Epithelial cell of proximal tubule (primary cell): ENCODE results near the gene SNX22. TPM values are rescaled to one million over a fixed set of nuclear protein-coding genes. Genes with fewer than 3 reads are reported as not detected.

Experiments
- DNase-seq: peaks from one replicate; pipeline ENCODE4 v3.0.0-alpha.2; 2011; ENCODE audit warnings: low read depth
- H3K4me3 ChIP-seq: 2 replicates; pipeline ENCODE4 v1.5.1; 2011; ENCODE audit warnings: low read depth, mild to moderate bottlenecking, low read length
- total RNA-seq: library from RNA; depleted of rRNA; stranded (reverse); fragments of >200 nt; gene quantifications from 2 replicates; pipeline ENCODE4 v1.2.3, GENCODE V29; 2015
- TF ChIP-seq, protein P1 (sequence below): conservative IDR thresholded peaks from 2 replicates; pipeline ENCODE4 v1.5.1; 2012; ENCODE audit warnings: low read depth, mild to moderate bottlenecking, low read length

SNX22 gene
- total RNA-seq, 1 donor from 2014 or later = 0.86 TPM

DNA sequence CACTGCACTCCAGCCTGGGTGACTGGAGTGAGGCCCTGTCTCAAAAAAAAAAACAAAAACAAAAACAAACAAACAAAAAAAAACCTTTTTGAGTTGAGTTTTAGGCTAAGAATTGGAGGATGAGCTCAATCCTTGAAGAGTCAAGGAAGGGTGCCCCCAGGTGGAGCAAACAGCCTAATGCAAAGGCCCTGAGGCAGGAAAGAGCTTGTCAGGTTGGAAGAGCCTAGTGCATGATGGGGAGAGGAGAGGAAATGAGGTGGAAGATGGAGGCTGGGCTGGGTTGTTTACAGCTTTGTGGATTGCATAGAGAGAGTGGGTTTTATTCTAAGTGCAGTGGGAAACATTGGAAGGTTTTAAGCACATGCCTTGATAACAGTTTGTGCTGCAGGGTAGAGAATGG lies 2.1 kb upstream of the SNX22 start:
- no peak for DNase-seq
- H3K4me3 ChIP-seq = no peak overlapping the region
- TF ChIP-seq, protein P1, sequence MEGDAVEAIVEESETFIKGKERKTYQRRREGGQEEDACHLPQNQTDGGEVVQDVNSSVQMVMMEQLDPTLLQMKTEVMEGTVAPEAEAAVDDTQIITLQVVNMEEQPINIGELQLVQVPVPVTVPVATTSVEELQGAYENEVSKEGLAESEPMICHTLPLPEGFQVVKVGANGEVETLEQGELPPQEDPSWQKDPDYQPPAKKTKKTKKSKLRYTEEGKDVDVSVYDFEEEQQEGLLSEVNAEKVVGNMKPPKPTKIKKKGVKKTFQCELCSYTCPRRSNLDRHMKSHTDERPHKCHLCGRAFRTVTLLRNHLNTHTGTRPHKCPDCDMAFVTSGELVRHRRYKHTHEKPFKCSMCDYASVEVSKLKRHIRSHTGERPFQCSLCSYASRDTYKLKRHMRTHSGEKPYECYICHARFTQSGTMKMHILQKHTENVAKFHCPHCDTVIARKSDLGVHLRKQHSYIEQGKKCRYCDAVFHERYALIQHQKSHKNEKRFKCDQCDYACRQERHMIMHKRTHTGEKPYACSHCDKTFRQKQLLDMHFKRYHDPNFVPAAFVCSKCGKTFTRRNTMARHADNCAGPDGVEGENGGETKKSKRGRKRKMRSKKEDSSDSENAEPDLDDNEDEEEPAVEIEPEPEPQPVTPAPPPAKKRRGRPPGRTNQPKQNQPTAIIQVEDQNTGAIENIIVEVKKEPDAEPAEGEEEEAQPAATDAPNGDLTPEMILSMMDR = peak; percentile 27

DNA sequence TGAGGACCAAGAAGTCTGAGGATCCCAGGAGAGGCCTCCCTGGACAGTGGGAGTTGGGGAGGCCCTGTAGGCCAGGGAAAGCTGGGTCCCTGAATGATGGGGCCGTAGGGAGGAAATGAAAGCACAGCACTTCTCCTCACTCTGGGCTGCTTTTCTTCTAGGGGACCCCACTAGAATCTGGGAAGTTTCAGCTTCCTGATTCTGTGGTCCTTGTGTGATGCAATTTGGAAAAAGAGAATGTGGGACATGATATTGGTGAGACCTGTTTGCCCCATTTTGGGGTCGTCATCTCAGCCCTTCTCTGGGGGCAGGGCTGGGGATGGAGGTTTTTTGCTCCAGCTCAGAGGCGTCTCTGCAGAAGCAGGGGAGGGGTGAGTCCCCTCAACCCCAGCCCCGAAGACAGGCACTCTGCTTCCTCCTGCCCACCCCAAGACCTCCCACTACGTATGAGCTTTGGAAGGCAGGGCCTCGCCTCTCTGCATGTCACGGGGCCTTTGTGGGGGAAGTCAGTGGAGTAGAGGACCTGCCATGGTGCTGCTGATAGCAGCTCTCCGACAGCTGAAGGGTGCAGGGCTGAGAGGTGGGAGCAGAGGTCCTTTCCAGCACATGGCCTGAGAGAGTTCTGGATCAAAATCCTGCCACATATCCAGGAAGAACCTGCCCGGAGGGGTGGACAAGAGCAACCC lies 1.5 kb upstream of the SNX22 start:
- TF ChIP-seq, protein P1 = no peak
- no peak for DNase-seq
- H3K4me3 ChIP-seq = no peak overlapping the region

DNA sequence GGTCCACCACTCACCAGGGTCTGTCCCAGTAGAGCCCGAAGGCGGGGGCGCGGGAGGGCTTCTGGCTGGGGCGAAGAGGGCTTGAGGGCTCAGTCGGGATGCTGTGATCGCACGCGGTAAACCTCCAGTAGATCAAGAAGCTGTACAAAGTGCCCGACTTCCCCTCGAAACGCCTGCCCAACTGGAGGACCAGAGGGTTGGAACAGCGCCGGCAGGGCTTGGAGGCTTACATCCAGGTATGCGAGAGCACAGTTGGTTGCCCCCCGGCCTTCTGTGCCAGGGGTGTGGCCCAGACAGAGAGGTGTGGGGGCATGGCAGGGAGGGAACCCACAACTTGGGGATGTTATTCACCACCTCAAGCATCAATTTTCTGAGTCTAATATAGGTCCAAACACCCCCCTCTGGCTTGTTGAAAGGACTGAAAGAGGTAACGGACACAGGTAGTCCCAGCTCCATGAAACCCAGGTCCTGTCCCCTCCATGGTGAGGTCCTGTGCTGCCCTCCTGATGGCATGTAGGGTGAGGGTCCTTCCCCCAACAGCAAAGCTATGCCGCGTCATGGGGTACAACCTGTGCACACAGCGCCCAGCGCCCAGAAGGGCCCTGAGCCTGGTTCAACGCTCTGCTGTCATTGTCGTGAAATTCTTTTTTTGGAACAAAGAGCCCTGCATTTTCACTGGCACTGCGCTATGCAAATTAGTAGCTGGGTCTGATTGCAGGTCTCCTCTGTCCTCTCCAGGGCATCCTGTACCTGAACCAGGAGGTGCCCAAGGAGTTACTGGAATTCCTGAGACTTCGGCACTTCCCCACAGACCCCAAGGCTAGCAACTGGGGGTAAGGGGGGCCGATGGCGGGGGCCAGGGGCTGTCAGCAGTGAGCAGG lies 1.2 kb downstream of the SNX22 start:
- DNase-seq = no peak
- peak overlapping the region; percentile 67 for H3K4me3 ChIP-seq

DNA sequence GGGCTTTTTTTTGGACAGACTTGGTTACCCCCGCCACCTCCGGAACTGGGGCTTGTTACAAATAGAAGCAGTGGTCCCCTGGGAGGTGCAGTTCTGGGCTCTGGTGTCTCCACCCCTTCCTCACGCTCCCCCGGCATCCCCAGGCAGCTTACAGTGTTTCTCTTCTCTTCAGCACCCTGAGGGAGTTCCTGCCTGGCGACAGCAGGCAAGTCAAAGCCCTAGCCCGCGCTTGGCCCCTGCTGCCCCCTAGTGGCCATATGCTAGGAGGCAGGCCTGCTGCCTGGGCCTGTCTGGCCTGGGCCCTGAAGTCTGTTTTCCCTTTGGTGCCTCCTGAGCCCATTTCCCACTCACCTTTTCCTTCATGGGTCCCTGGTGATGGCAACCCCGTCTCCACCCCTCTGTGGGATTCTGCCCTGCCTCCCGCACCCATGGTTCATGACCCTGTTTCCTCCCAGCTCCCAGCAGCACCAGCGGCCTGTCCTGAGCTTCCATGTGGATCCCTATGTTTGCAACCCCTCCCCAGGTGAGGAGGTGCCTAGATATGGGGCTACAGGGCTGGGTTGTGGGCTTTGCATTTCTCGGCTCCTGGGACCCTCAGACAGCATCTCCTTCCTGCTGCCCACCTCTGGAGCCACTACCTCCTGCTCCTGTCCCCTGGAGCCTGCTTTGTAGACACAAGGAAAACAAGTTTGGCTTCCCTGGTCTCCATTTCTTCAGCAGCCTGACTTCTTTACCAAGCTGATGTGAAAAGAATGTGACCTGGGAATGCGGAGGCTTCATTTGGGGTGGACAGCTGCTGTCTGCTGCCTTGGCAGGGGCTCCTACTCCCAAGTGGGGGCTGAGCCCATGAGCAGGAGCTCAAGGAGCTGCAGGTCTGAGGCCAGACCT lies 2.2 kb downstream of the SNX22 start:
- TF ChIP-seq, protein P1 = peak; percentile 98
- no peak overlapping the region for H3K4me3 ChIP-seq
- peak; percentile 18 for DNase-seq

More for the DNA sequence above, 1.2 kb downstream of the SNX22 start:
- TF ChIP-seq, protein P1 = no peak

DNA sequence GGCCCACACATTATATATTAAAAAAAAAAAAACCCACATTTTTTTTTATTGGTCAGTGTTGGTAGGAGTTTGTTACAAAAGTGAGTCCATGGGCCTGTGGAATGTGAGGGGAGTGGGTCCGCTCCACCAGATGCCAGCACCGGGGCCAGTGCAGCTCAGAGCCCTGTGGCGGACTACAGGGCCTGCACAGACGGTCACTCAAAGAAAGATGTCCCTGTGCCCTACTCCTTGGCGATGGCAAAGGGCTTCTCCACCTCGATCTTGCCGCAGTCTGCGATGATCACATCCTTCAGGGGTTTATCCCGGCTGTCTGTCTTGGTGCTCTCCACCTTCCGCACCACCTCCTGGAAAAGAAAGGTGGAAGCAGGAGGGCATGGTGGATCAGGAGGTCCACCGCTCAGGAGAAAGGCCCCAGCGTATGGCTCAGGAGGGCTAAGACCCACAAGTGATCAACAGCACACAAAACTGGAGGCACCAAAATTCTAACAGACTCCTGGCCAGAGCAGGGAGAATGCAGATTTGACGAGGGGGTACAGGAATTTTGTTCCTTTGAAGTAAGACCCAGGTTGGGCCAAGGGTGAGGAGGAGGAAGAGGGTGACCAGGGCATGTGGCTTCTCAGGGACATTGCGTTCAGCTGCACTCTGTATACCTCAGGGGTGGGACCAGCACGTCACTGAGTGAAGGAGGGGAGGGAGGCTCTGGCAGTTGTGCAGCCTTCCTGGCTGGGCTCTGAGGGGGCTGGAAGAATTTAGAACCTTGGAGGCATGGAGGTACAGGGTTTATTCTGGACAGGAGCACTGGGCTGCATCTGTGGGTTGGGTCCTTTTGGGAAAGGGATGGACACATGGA lies 4.5 kb downstream of the SNX22 start:
- no peak overlapping the region for H3K4me3 ChIP-seq
- TF ChIP-seq, protein P1 = no peak
- no peak for DNase-seq
